ENCODE measurements around the gene VGLL2. TPM values are rescaled to one million over a fixed set of nuclear protein-coding genes. Genes with fewer than 3 reads are reported as not detected.

The VGLL2 gene
- total RNA-seq, 1 experiment from 2014 or later, result not detected

DNA sequence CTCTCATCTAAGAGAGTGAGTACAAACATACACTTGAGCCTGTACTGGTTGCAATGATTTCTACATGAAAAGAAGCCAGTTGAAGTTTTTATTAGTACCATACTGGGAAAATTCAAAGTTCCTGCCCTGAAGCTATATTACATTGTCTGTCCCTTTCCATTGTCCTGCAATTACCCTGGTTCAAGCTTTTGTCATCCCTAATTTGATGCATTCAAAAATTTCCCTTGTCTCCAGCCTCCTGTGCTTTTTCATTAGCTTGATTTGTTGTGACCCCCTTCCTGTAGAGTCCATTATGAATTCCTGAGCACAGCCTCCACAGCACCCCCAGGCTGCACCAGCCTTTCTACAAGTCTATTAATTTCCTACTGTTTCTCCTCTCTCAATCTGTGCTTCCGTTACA, 46.4 kb downstream of the VGLL2 start:
- no peak for DNase-seq (ENCODE audit: unreplicated experiment)
- Mint-ChIP-seq H3K9me3 (ENCODE audit: unreplicated experiment) (no peaks in the 10 kb centered on the region), H3K36me3 (ENCODE audit: insufficient read depth, unreplicated experiment) (peaks cover 98% of the 10 kb centered on the region), H3K4me3 (ENCODE audit: unreplicated experiment) (no peak overlapping the region), H3K4me1 (ENCODE audit: insufficient read depth, unreplicated experiment) (no peaks in the 10 kb centered on the region), H3K27ac (ENCODE audit: low read depth, unreplicated experiment) (no peak overlapping the region), H3K27me3 (ENCODE audit: insufficient read depth, unreplicated experiment) (no peaks in the 10 kb centered on the region)
- BruUV-seq (replicated peaks), result no TSS peak
- intact Hi-C loops (cut with micrococcal nuclease), result no loop called here
- no peak for TF ChIP-seq CTCF (IDR thresholded peaks at IDR 0.05; ENCODE audit: unreplicated experiment)
- ChIA-PET CTCF (no interaction called here), POLR2A (interaction anchor here (0.6 kb wide), 1 partner anchor 119 kb away, joined by 3 read pairs; no protein-coding TSS in a partner anchor)

DNA sequence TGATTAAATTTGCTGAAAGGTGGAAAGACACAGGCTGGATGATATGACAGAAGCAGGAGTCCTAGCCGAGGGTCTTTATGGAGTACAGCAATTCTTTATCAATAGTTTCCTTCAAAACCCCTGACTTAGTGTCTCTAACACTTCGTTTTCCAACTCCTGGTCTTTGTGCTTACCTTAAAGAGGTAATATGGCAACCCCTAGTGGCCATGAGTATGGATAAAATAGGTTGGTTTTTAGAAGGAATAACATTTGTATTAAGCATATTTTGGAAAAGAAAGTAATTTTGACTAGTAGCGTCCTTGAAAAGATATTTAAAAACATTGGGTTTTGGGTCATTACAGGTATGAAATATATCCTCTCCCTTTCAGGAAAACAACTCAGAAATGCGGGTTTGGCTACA, 51.9 kb downstream of the VGLL2 start:
- H3K4me1 Mint-ChIP-seq (ENCODE audit: insufficient read depth, unreplicated experiment), result no peaks in the 10 kb centered on the region
- POLR2A ChIA-PET, result no interaction called here
- CTCF ChIA-PET, result interaction anchor here (0.7 to 3.0 kb wide), 11 partner anchors 10 to 348 kb away, joined by 3 to 11 read pairs (median 4); no protein-coding TSS in a partner anchor
- H3K36me3 Mint-ChIP-seq (ENCODE audit: insufficient read depth, unreplicated experiment), result peaks cover 87% of the 10 kb centered on the region
- TF ChIP-seq CTCF (IDR thresholded peaks at IDR 0.05; ENCODE audit: unreplicated experiment), result peak; percentile 23
- intact Hi-C loops (cut with micrococcal nuclease), result loop anchor here (2.0 kb wide), 1 partner anchor 344 kb away; no protein-coding TSS in a partner anchor
- H3K9me3 Mint-ChIP-seq (ENCODE audit: unreplicated experiment), result no peaks in the 10 kb centered on the region
- BruUV-seq (replicated peaks), result no TSS peak
- H3K27ac Mint-ChIP-seq (ENCODE audit: low read depth, unreplicated experiment), result no peak overlapping the region
- no peak overlapping the region for H3K4me3 Mint-ChIP-seq (ENCODE audit: unreplicated experiment)
- H3K27me3 Mint-ChIP-seq (ENCODE audit: insufficient read depth, unreplicated experiment), result no peaks in the 10 kb centered on the region
- DNase-seq (ENCODE audit: unreplicated experiment), result peak; percentile 27

Other genes starting within 250 kb of the VGLL2 start
- gene ROS1, start 160.4 kb downstream of the VGLL2 start, total RNA-seq (2022), result 63.0 and 69.6 TPM in 2 replicates
- gene DCBLD1, start 217.1 kb downstream of the VGLL2 start, total RNA-seq (2022), result 25.4 and 26.8 TPM in 2 replicates

Measured in MCF 10A (cell line).